ENCODE results near the gene TAS2R1. TPM values are rescaled to one million over a fixed set of nuclear protein-coding genes. Genes with fewer than 3 reads are reported as not detected.

Gene TAS2R1
- polyA plus RNA-seq (2012; rRNA removed): not detected in 2 replicates
- not detected in 2 replicates for polyA plus RNA-seq (2012; cell fraction: cytosol; rRNA removed)
- polyA plus RNA-seq (2012; cell fraction: nucleus; rRNA removed): not detected in 2 replicates

GRCh38 chr5:9630251-9630650 is at the start of gene TAS2R1:
TSS of gene TAS2R1 (minus strand) at chr5:9630351. CDS start at chr5:9630032, 319 bp downstream.
- Histone ChIP-seq H3K9me3 (no peaks in the 10 kb centered on the region), H3F3A (replicated peaks; ENCODE audit: insufficient read depth) (no peaks in the 10 kb centered on the region), H3K4me1 (ENCODE audit: control insufficient read depth in 1 of 2, insufficient read depth in 2 of 2, low read depth in 1 of 2, low read length in 1 of 2) (peaks cover 0 to 8% of the 10 kb centered on the region in 2 experiments; a peak in 2 of 4 replicates), H3K9ac (no peak within 1 kb of the TSS), H3K79me2 (ENCODE audit: insufficient read depth) (no peaks in the 10 kb centered on the region), H3K36me3 (replicated peaks in 1 of 2; ENCODE audit: control insufficient read depth in 1 of 2, insufficient read depth in 2 of 2, low read length in 1 of 2) (no peaks in the 10 kb centered on the region), H2AFZ (ENCODE audit: low read depth) (no peak within 1 kb of the TSS), H3K9me2 (no peaks in the 10 kb centered on the region), H4K20me1 (ENCODE audit: insufficient read depth) (no peaks in the 10 kb centered on the region), H3K4me3 (ENCODE audit: low read depth in 2 of 2, low read length in 1 of 2) (no peak within 1 kb of the TSS), H3K27me3 (ENCODE audit: insufficient read depth) (no peaks in the 10 kb centered on the region), H3K4me2 (no peak within 1 kb of the TSS), H3K27ac (ENCODE audit: low read depth in 2 of 2, low read length in 1 of 2) (no peak within 1 kb of the TSS)
- 45% methylated on average over 1 of the region's 1 CpG for WGBS (ENCODE audit: low lambda C conversion rate)
- ChIA-PET POLR2A (no interaction called here), CTCF (no interaction called here)
- DNase-seq: no peak
- TF ChIP-seq, protein P1, sequence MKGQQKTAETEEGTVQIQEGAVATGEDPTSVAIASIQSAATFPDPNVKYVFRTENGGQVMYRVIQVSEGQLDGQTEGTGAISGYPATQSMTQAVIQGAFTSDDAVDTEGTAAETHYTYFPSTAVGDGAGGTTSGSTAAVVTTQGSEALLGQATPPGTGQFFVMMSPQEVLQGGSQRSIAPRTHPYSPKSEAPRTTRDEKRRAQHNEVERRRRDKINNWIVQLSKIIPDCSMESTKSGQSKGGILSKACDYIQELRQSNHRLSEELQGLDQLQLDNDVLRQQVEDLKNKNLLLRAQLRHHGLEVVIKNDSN (IDR thresholded peaks at IDR 0.05; ENCODE audit: borderline replicate concordance, low read depth): no peak
- TF ChIP-seq TEAD4 (IDR thresholded peaks at IDR 0.05; ENCODE audit: borderline replicate concordance, insufficient read depth) (no peak), SIN3A (IDR thresholded peaks at IDR 0.05; ENCODE audit: borderline replicate concordance, low read depth, low read length) (no peak), YY1 (IDR thresholded peaks at IDR 0.05; ENCODE audit: low read depth) (no peak)
- TF ChIP-seq, protein P2, sequence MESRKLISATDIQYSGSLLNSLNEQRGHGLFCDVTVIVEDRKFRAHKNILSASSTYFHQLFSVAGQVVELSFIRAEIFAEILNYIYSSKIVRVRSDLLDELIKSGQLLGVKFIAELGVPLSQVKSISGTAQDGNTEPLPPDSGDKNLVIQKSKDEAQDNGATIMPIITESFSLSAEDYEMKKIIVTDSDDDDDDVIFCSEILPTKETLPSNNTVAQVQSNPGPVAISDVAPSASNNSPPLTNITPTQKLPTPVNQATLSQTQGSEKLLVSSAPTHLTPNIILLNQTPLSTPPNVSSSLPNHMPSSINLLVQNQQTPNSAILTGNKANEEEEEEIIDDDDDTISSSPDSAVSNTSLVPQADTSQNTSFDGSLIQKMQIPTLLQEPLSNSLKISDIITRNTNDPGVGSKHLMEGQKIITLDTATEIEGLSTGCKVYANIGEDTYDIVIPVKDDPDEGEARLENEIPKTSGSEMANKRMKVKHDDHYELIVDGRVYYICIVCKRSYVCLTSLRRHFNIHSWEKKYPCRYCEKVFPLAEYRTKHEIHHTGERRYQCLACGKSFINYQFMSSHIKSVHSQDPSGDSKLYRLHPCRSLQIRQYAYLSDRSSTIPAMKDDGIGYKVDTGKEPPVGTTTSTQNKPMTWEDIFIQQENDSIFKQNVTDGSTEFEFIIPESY (IDR thresholded peaks at IDR 0.05; ENCODE audit: borderline replicate concordance, low read depth): no peak

GRCh38 chr5:9670371-9670770 is 40.2 kb upstream of the TAS2R1 start:
- Histone ChIP-seq H3K4me3 (ENCODE audit: low read depth in 2 of 2, low read length in 1 of 2) (no peak overlapping the region), H3K9ac (no peak overlapping the region), H3K9me2 (no peaks in the 10 kb centered on the region), H2AFZ (ENCODE audit: low read depth) (no peak overlapping the region), H3K4me2 (no peak overlapping the region), H3K4me1 (ENCODE audit: control insufficient read depth in 1 of 2, insufficient read depth in 2 of 2, low read depth in 1 of 2, low read length in 1 of 2) (no peaks in the 10 kb centered on the region), H3K9me3 (no peaks in the 10 kb centered on the region), H3K27ac (ENCODE audit: low read depth in 2 of 2, low read length in 1 of 2) (no peak overlapping the region), H3K79me2 (ENCODE audit: insufficient read depth) (no peaks in the 10 kb centered on the region), H4K20me1 (ENCODE audit: insufficient read depth) (no peaks in the 10 kb centered on the region), H3K36me3 (replicated peaks in 1 of 2; ENCODE audit: control insufficient read depth in 1 of 2, insufficient read depth in 2 of 2, low read length in 1 of 2) (no peaks in the 10 kb centered on the region), H3F3A (replicated peaks; ENCODE audit: insufficient read depth) (no peaks in the 10 kb centered on the region), H3K27me3 (ENCODE audit: insufficient read depth) (no peaks in the 10 kb centered on the region)
- ChIA-PET POLR2A (no interaction called here), CTCF (no interaction called here)
- TF ChIP-seq MEF2A (IDR thresholded peaks at IDR 0.05; ENCODE audit: borderline replicate concordance, low read depth) (no peak), NFIC (IDR thresholded peaks at IDR 0.05; ENCODE audit: borderline replicate concordance) (no peak), RAD21 (IDR thresholded peaks at IDR 0.05; ENCODE audit: low read length) (no peak), TAF1 (IDR thresholded peaks at IDR 0.05; ENCODE audit: borderline replicate concordance, low read depth, low read length) (no peak), MXI1 (IDR thresholded peaks at IDR 0.05; ENCODE audit: low read depth, low read length) (no peak), JUND (IDR thresholded peaks at IDR 0.05) (no peak), TCF12 (IDR thresholded peaks at IDR 0.05) (no peak), USF2 (IDR thresholded peaks at IDR 0.05; ENCODE audit: borderline replicate concordance, low read depth, low read length) (no peak), GATA2 (CRISPR knock-in tag; IDR thresholded peaks at IDR 0.05) (no peak), NRF1 (IDR thresholded peaks at IDR 0.05; ENCODE audit: low read depth, low read length) (no peak), PBX3 (IDR thresholded peaks at IDR 0.05) (no peak), FOXJ3 (CRISPR knock-in tag; IDR thresholded peaks at IDR 0.05) (no peak)
- TF ChIP-seq, protein P3, sequence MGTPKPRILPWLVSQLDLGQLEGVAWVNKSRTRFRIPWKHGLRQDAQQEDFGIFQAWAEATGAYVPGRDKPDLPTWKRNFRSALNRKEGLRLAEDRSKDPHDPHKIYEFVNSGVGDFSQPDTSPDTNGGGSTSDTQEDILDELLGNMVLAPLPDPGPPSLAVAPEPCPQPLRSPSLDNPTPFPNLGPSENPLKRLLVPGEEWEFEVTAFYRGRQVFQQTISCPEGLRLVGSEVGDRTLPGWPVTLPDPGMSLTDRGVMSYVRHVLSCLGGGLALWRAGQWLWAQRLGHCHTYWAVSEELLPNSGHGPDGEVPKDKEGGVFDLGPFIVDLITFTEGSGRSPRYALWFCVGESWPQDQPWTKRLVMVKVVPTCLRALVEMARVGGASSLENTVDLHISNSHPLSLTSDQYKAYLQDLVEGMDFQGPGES (IDR thresholded peaks at IDR 0.05; ENCODE audit: low read depth, low read length): no peak
- no peak for DNase-seq
- 0% methylated on average over 1 of the region's 1 CpG for WGBS (ENCODE audit: low lambda C conversion rate)

Data from SK-N-SH (cell line).